ENCODE data around the gene SLC5A2. TPM values are rescaled to one million over a fixed set of nuclear protein-coding genes. Genes with fewer than 3 reads are reported as not detected.

Gene SLC5A2
- total and polyA plus RNA-seq, 2 donors (not counting 1 experiment from before 2014, with no cell fraction given) = not detected

Other genes starting within 250 kb of the SLC5A2 start
- under 0.01 TPM in 1 of 2 replicates, not detected in the other for gene ITGAM, start 223.1 kb upstream of the SLC5A2 start, total RNA-seq
- 0.02 TPM in 1 of 2 replicates, not detected in the other for gene ITGAM, start 223.1 kb upstream of the SLC5A2 start, polyA plus RNA-seq
- gene ITGAX, start 127.9 kb upstream of the SLC5A2 start, total RNA-seq = under 0.01 TPM in 2 replicates
- gene ITGAX, start 127.9 kb upstream of the SLC5A2 start, polyA plus RNA-seq = not detected in 2 replicates
- not detected in 2 replicates for gene ITGAD, start 89.8 kb upstream of the SLC5A2 start, total RNA-seq
- not detected in 2 replicates for gene ITGAD, start 89.8 kb upstream of the SLC5A2 start, polyA plus RNA-seq
- gene COX6A2, start 54.8 kb upstream of the SLC5A2 start, total RNA-seq = not detected in 2 replicates
- gene COX6A2, start 54.8 kb upstream of the SLC5A2 start, polyA plus RNA-seq = not detected in 2 replicates
- gene ZNF843, start 40.3 kb upstream of the SLC5A2 start, total RNA-seq = 0.26 and 0.33 TPM in 2 replicates
- 0.15 and 0.28 TPM in 2 replicates for gene ZNF843, start 40.3 kb upstream of the SLC5A2 start, polyA plus RNA-seq
- gene ARMC5, start 23.6 kb upstream of the SLC5A2 start, total RNA-seq = 5.4 and 5.6 TPM in 2 replicates
- 1.7 and 3.4 TPM in 2 replicates for gene ARMC5, start 23.6 kb upstream of the SLC5A2 start, polyA plus RNA-seq
- gene TGFB1I1, start 11.0 kb upstream of the SLC5A2 start, total RNA-seq = 28.5 and 46.9 TPM in 2 replicates
- 68.4 and 94.3 TPM in 2 replicates for gene TGFB1I1, start 11.0 kb upstream of the SLC5A2 start, polyA plus RNA-seq
- gene RUSF1, start 25.3 kb downstream of the SLC5A2 start, total RNA-seq = 35.7 and 41.8 TPM in 2 replicates
- gene RUSF1, start 25.3 kb downstream of the SLC5A2 start, polyA plus RNA-seq = 21.5 and 23.1 TPM in 2 replicates
- gene AHSP, start 44.8 kb downstream of the SLC5A2 start, total RNA-seq = not detected in 2 replicates
- gene AHSP, start 44.8 kb downstream of the SLC5A2 start, polyA plus RNA-seq = not detected in 2 replicates